Hepatocyte (in vitro differentiated cells): ENCODE results near the gene PDHX.

Experiments used
- EZH2 ChIP-seq: fragments of 200-600 bp; sonication (generic); IDR thresholded peaks from 2 replicates; pipeline ENCODE4 v1.6.1; 2016; ENCODE audit warnings: antibody characterized with exemption, mild to moderate bottlenecking, borderline replicate concordance
- TF ChIP-seq, protein P1 (sequence below): fragments of 200-600 bp; sonication (generic); IDR thresholded peaks from 2 replicates; pipeline ENCODE4 v1.5.1; 2016; ENCODE audit warnings: antibody characterized with exemption, mild to moderate bottlenecking; ENCODE audit not compliant: poor library complexity

DNA sequence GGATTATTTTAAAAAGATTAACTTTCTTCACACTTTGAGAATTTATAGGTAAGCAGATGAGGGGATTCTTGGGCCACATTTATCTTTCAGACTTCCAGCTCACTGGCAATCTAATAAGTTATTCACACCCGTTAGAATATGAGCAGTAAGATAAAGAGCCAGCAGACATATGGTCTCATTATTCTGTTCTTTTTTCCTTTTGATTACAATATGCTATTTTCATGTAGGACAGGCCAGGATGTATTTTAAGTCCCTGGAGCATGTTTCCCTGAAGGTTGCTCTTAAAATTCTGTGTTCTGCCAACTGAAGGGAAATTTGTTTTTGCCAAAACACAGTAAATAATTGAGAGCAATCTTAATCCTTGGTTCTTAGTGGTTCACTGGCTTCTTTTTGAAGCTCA is 22.2 kb downstream of the PDHX start:
- TF ChIP-seq, protein P1, sequence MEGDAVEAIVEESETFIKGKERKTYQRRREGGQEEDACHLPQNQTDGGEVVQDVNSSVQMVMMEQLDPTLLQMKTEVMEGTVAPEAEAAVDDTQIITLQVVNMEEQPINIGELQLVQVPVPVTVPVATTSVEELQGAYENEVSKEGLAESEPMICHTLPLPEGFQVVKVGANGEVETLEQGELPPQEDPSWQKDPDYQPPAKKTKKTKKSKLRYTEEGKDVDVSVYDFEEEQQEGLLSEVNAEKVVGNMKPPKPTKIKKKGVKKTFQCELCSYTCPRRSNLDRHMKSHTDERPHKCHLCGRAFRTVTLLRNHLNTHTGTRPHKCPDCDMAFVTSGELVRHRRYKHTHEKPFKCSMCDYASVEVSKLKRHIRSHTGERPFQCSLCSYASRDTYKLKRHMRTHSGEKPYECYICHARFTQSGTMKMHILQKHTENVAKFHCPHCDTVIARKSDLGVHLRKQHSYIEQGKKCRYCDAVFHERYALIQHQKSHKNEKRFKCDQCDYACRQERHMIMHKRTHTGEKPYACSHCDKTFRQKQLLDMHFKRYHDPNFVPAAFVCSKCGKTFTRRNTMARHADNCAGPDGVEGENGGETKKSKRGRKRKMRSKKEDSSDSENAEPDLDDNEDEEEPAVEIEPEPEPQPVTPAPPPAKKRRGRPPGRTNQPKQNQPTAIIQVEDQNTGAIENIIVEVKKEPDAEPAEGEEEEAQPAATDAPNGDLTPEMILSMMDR = no peak
- TF ChIP-seq EZH2 = no peak
